ENCODE measurements around the gene HDGFL1.

HDGFL1 gene

GRCh38 chr6:22569281-22570184 lies at the start of gene HDGFL1:
HDGFL1 (plus strand) TSS chr6:22569566; CDS start chr6:22569576, 10 bp downstream.
- DNase-seq: no peak

- no peak for DNase-seq
These were observed 48.3 kb upstream of the HDGFL1 start for GRCh38 chr6:22521035-22521434.

GRCh38 chr6:22526736-22527135 lies 42.6 kb upstream of the HDGFL1 start:
- DNase-seq: no peak

GRCh38 chr6:22529866-22530265 lies 39.5 kb upstream of the HDGFL1 start:
- DNase-seq: no peak

GRCh38 chr6:22530506-22530905 lies 38.9 kb upstream of the HDGFL1 start:
- no peak for DNase-seq

- DNase-seq: no peak
These were observed 33.2 kb upstream of the HDGFL1 start for GRCh38 chr6:22536122-22536521.

GRCh38 chr6:22544476-22544875 lies 24.9 kb upstream of the HDGFL1 start:
- no peak for DNase-seq

- no peak for DNase-seq
These were observed 24.3 kb upstream of the HDGFL1 start for GRCh38 chr6:22545051-22545450.

- DNase-seq: no peak
These were observed 23.1 kb upstream of the HDGFL1 start for GRCh38 chr6:22546236-22546635.

- no peak for DNase-seq
These were observed 18.2 kb upstream of the HDGFL1 start for GRCh38 chr6:22550971-22551670.

- no peak for DNase-seq
These were observed 13.1 kb upstream of the HDGFL1 start for GRCh38 chr6:22556266-22556665.

GRCh38 chr6:22557007-22557406 lies 12.4 kb upstream of the HDGFL1 start:
- no peak for DNase-seq

GRCh38 chr6:22558288-22558882 lies 11.0 kb upstream of the HDGFL1 start:
- DNase-seq: no peak

- no peak for DNase-seq
These were observed 512 bp upstream of the HDGFL1 start for GRCh38 chr6:22568854-22569253.

- DNase-seq: no peak
These were observed 802 bp downstream of the HDGFL1 start for GRCh38 chr6:22570185-22570551.

GRCh38 chr6:22575190-22575589 lies 5.8 kb downstream of the HDGFL1 start:
- DNase-seq: no peak

GRCh38 chr6:22579439-22579838 lies 10.1 kb downstream of the HDGFL1 start:
- DNase-seq: no peak

- no peak for DNase-seq
These were observed 11.0 kb downstream of the HDGFL1 start for GRCh38 chr6:22580337-22580736.

GRCh38 chr6:22582417-22583205 lies 13.2 kb downstream of the HDGFL1 start:
- DNase-seq: no peak

GRCh38 chr6:22583230-22583629 lies 13.9 kb downstream of the HDGFL1 start:
- no peak for DNase-seq

GRCh38 chr6:22583927-22584326 lies 14.6 kb downstream of the HDGFL1 start:
- no peak for DNase-seq

- no peak for DNase-seq
These were observed 19.8 kb downstream of the HDGFL1 start for GRCh38 chr6:22589118-22589517.

GRCh38 chr6:22590423-22590822 lies 21.1 kb downstream of the HDGFL1 start:
- no peak for DNase-seq
